GM23248 (cell line): ENCODE data around the gene HERC4. TPM values are rescaled to one million over a fixed set of nuclear protein-coding genes. Genes with fewer than 3 reads are reported as not detected.

Experiments used
- DNase-seq: peaks from one replicate; pipeline ENCODE4 v3.0.0-alpha.2; 2015
- H2AFZ ChIP-seq: fragments of 200-600 bp; sonication (generic); 2 replicates; pipeline ENCODE4 v1.6.1; 2016; ENCODE audit warnings: antibody characterized with exemption
- H3F3A ChIP-seq: fragments of 200-600 bp; sonication (generic); 2 replicates; pipeline ENCODE4 v1.6.1; 2016; ENCODE audit warnings: mild to moderate bottlenecking, antibody characterized with exemption, mixed run types; ENCODE audit not compliant: insufficient read depth
- H3K27ac ChIP-seq: fragments of 200-600 bp; sonication (generic); 2 replicates; pipeline ENCODE4 v1.5.1; 2016; ENCODE audit warnings: mild to moderate bottlenecking
- H3K27me3 ChIP-seq: fragments of 200-600 bp; sonication (generic); replicated peaks from 2 replicates; pipeline ENCODE4 v1.6.1; 2016; ENCODE audit warnings: mild to moderate bottlenecking; ENCODE audit not compliant: insufficient read depth
- H3K36me3 ChIP-seq: fragments of 200-600 bp; sonication (generic); 2 replicates; pipeline ENCODE4 v1.6.1; 2016; ENCODE audit warnings: low read depth, mild to moderate bottlenecking
- H3K4me1 ChIP-seq: fragments of 200-600 bp; sonication (generic); 2 replicates; pipeline ENCODE4 v1.6.1; 2016; ENCODE audit warnings: mild to moderate bottlenecking; ENCODE audit not compliant: insufficient read depth
- H3K4me2 ChIP-seq: fragments of 200-600 bp; sonication (generic); one replicate; pipeline ENCODE4 v1.6.1; 2016; ENCODE audit warnings: mild to moderate bottlenecking; ENCODE audit not compliant: unreplicated experiment
- H3K4me3 ChIP-seq: fragments of 200-600 bp; sonication (generic); 2 replicates; pipeline ENCODE4 v1.5.1; 2016; ENCODE audit warnings: mild to moderate bottlenecking
- H3K79me2 ChIP-seq: fragments of 200-600 bp; sonication (generic); 2 replicates; pipeline ENCODE4 v1.6.1; 2016; ENCODE audit warnings: mild to moderate bottlenecking; ENCODE audit not compliant: insufficient read depth
- H3K9ac ChIP-seq: fragments of 200-600 bp; sonication (generic); 2 replicates; pipeline ENCODE4 v1.6.1; 2016; ENCODE audit warnings: mild to moderate bottlenecking
- H3K9me2 ChIP-seq: fragments of 200-600 bp; sonication (generic); 2 replicates; pipeline ENCODE4 v1.6.1; 2016; ENCODE audit warnings: mixed run types, mild to moderate bottlenecking, moderate library complexity; ENCODE audit not compliant: insufficient read depth
- H3K9me3 ChIP-seq: fragments of 200-600 bp; sonication (generic); one replicate; pipeline ENCODE4 v1.6.1; 2017; ENCODE audit warnings: low read depth
- H4K20me1 ChIP-seq: fragments of 200-600 bp; sonication (generic); 2 replicates; pipeline ENCODE4 v1.6.0; 2016; ENCODE audit not compliant: insufficient read depth
- EZH2 ChIP-seq: fragments of 200-600 bp; sonication (generic); IDR thresholded peaks from 2 replicates; pipeline ENCODE4 v1.6.1; 2018; ENCODE audit warnings: antibody characterized with exemption, mild to moderate bottlenecking; ENCODE audit not compliant: insufficient read depth, poor library complexity, severe bottlenecking
- EZH2phosphoT487 ChIP-seq: fragments of 200-600 bp; sonication (generic); IDR thresholded peaks from 2 replicates; pipeline ENCODE4 v1.6.1; 2018; ENCODE audit warnings: antibody characterized with exemption, moderate library complexity, mild to moderate bottlenecking, low read depth; ENCODE audit not compliant: insufficient read depth
- WGBS, 2 experiments: methylation state at CpG; one replicate each; pipeline ENCODE4 v1.1.6; 2015 to 2017; ENCODE audit warnings: low lambda C conversion rate in 2 of 2, low coverage in 1 of 2; ENCODE audit errors: missing lambda C conversion rate in 2 of 2; 5-methylcytosine and 5-hydroxymethylcytosine counted together
- in situ Hi-C: fragments of 300-500 bp; cut with MboI; formaldehyde crosslinking; loops from 2 replicates; pipeline ENCODE4 v1.15.0; 2020
- polyA plus RNA-seq: library from polyadenylated mRNA; unstranded; fragments of >200 nt; fragmentation: Nextera tagmentation; extraction: Ambion mirVana; gene quantifications from 2 replicates; pipeline ENCODE4 v1.2.1, GENCODE V29; 2016
- total RNA-seq: library from RNA; depleted of rRNA; stranded (reverse); fragments of >200 nt; shearing (Covaris generic); gene quantifications from 2 replicates; pipeline ENCODE4 v1.2.3, GENCODE V29; 2014

The HERC4 gene
- total and polyA plus RNA-seq, 2 experiments from 2014 or later: 127 to 228 TPM

GRCh38 chr10:68083953-68084352 lies 8.9 kb upstream of the HERC4 start:
- Histone ChIP-seq H3K79me2 (peaks cover 5% of the 10 kb centered on the region; the same call in 1 of the 2 replicates), H3K4me1 (peaks cover 61% of the 10 kb centered on the region), H3K27me3 (no peaks in the 10 kb centered on the region), H4K20me1 (no peaks in the 10 kb centered on the region), H3K9me2 (no peaks in the 10 kb centered on the region), H3K9ac (peak overlapping the region; percentile 51), H3K4me3 (no peak overlapping the region), H2AFZ (peak overlapping the region; percentile 56), H3F3A (peaks cover 39% of the 10 kb centered on the region), H3K4me2 (peak overlapping the region; percentile 56), H3K9me3 (no peaks in the 10 kb centered on the region), H3K36me3 (no peaks in the 10 kb centered on the region), H3K27ac (peak overlapping the region; percentile 58)
- 0 to 5% methylated on average over 1 of the region's 1 CpG for WGBS, 2 experiments
- TF ChIP-seq EZH2 (no peak), EZH2phosphoT487 (no peak)
- in situ Hi-C loops: loop anchor here (10.0 kb wide), 1 partner anchor 221 kb away; no protein-coding TSS in a partner anchor
- no peak for DNase-seq

- in situ Hi-C loops: loop anchor here (10.0 kb wide), 1 partner anchor 222 kb away; no protein-coding TSS in a partner anchor
- H3K36me3 ChIP-seq: no peaks in the 10 kb centered on the region
- no peaks in the 10 kb centered on the region for H4K20me1 ChIP-seq
- WGBS, 2 experiments: 6 to 12% methylated on average over 1 of the region's 1 CpG
- peaks cover 39% of the 10 kb centered on the region for H3F3A ChIP-seq
- no peaks in the 10 kb centered on the region for H3K9me2 ChIP-seq
- peak overlapping the region; percentile 56 for H3K4me2 ChIP-seq
- DNase-seq: peak; percentile 72
- H3K9ac ChIP-seq: peak overlapping the region; percentile 51
- TF ChIP-seq EZH2 (no peak), EZH2phosphoT487 (no peak)
- H3K4me1 ChIP-seq: peaks cover 50% of the 10 kb centered on the region
- H3K79me2 ChIP-seq: peaks cover 5% of the 10 kb centered on the region; the same call in 1 of the 2 replicates
- no peaks in the 10 kb centered on the region for H3K9me3 ChIP-seq
- peak overlapping the region; percentile 56 for H2AFZ ChIP-seq
- peak overlapping the region; percentile 58 for H3K27ac ChIP-seq
- no peaks in the 10 kb centered on the region for H3K27me3 ChIP-seq
- H3K4me3 ChIP-seq: peak overlapping the region; percentile 12; the same call in 1 of the 2 replicates
Observed at GRCh38 chr10:68082872-68083271, 7.8 kb upstream of the HERC4 start.

GRCh38 chr10:68081916-68082315 lies 6.8 kb upstream of the HERC4 start:
- DNase-seq: no peak
- H3K27ac ChIP-seq: no peak overlapping the region
- no peaks in the 10 kb centered on the region for H4K20me1 ChIP-seq
- in situ Hi-C loops: loop anchor here (10.0 kb wide), 1 partner anchor 223 kb away; no protein-coding TSS in a partner anchor
- H3K9me3 ChIP-seq: no peaks in the 10 kb centered on the region
- H3K79me2 ChIP-seq: peaks cover 5% of the 10 kb centered on the region; the same call in 1 of the 2 replicates
- H3K27me3 ChIP-seq: no peaks in the 10 kb centered on the region
- no peak overlapping the region for H3K9ac ChIP-seq
- no peak overlapping the region for H3K4me2 ChIP-seq
- no peaks in the 10 kb centered on the region for H3K36me3 ChIP-seq
- H3K4me3 ChIP-seq: no peak overlapping the region
- H2AFZ ChIP-seq: no peak overlapping the region
- TF ChIP-seq EZH2phosphoT487 (no peak), EZH2 (no peak)
- H3K9me2 ChIP-seq: no peaks in the 10 kb centered on the region
- 86 to 88% methylated on average over 6 of the region's 6 CpGs for whole genome bisulfite sequencing, 2 experiments
- H3F3A ChIP-seq: peaks cover 31% of the 10 kb centered on the region
- H3K4me1 ChIP-seq: peaks cover 41% of the 10 kb centered on the region

- H3K27me3 ChIP-seq: no peaks in the 10 kb centered on the region
- H2AFZ ChIP-seq: peak overlapping the region; percentile 32; the same call in 1 of the 2 replicates
- WGBS, 2 experiments: 86 to 89% methylated on average over 5 of the region's 5 CpGs
- no peaks in the 10 kb centered on the region for H4K20me1 ChIP-seq
- no peak overlapping the region for H3K4me2 ChIP-seq
- in situ Hi-C loops: loop anchor here (10.0 kb wide), 1 partner anchor 224 kb away; no protein-coding TSS in a partner anchor
- H3K4me1 ChIP-seq: peaks cover 31% of the 10 kb centered on the region
- no peak for TF ChIP-seq EZH2
- no peak for TF ChIP-seq EZH2phosphoT487
- no peaks in the 10 kb centered on the region for H3K9me3 ChIP-seq
- H3K79me2 ChIP-seq: peaks cover 5% of the 10 kb centered on the region; the same call in 1 of the 2 replicates
- H3K4me3 ChIP-seq: no peak overlapping the region
- H3K9me2 ChIP-seq: no peaks in the 10 kb centered on the region
- DNase-seq: no peak
- no peaks in the 10 kb centered on the region for H3K36me3 ChIP-seq
- no peak overlapping the region for H3K27ac ChIP-seq
- H3F3A ChIP-seq: peaks cover 27% of the 10 kb centered on the region
- no peak overlapping the region for H3K9ac ChIP-seq
Observed at GRCh38 chr10:68080853-68081431, 5.9 kb upstream of the HERC4 start.
